A549 (cell line): ENCODE data around the gene RIPOR1. TPM values are rescaled to one million over a fixed set of nuclear protein-coding genes. Genes with fewer than 3 reads are reported as not detected.

Experiments used
- ATAC-seq, 2 experiments: fragments of 200-7000 bp in 1 of 2; fragments of >200 bp in 1 of 2; cut with Nextera tagmentation in 1 of 2; cut with Tn5 transposase in 1 of 2; 3 replicates each; pipeline versions ENCODE4 v1.8.0 to v1.9.1; 2018 to 2020; ENCODE audit warnings: mild to moderate bottlenecking in 1 of 2, moderate library complexity in 1 of 2
- CTCF ChIA-PET: fragments of 300-600 bp; sonication (Branson Sonifier 250); formaldehyde crosslinking; extraction: SDS; loops from one replicate; lab custom pipeline; 2021; ENCODE audit warnings: antibody characterized with exemption, inconsistent platforms; lab: Yijun Ruan, JAX
- POLR2A ChIA-PET: fragments of 350-600 bp; formaldehyde crosslinking; extraction: SDS; loops from one replicate; lab custom pipeline; 2021; ENCODE audit warnings: antibody characterized with exemption, inconsistent platforms; lab: Yijun Ruan, JAX
- DNase-seq, 2 experiments: peaks; one replicate each; pipeline versions ENCODE4 v3.0.0 to v3.0.0-alpha.2; 2011 to 2016; ENCODE audit warnings: low read depth in 1 of 2, low spot score in 1 of 2
- FAIRE-seq: peaks from 2 replicates; lab custom pipeline; 2011; peaks lifted over from hg19 to GRCh38; lab: Jason Lieb, UNC
- H3K27ac ChIP-seq, 2 experiments: fragments of >200 bp; sonication (Bioruptor Twin); formaldehyde crosslinking; 3 replicates each; pipeline ENCODE4 v1.5.1; 2016 to 2017
- H3K4me1 ChIP-seq: fragments of >200 bp; sonication (Bioruptor Twin); formaldehyde crosslinking; 3 replicates; pipeline ENCODE4 v1.6.1; 2016
- H3K4me2 ChIP-seq: fragments of >200 bp; sonication (Bioruptor Twin); formaldehyde crosslinking; 3 replicates; pipeline ENCODE4 v1.6.1; 2016
- H3K4me3 ChIP-seq: fragments of >200 bp; sonication (Bioruptor Twin); formaldehyde crosslinking; 3 replicates; pipeline ENCODE4 v1.5.1; 2016
- H3K9me3 ChIP-seq: fragments of >200 bp; sonication (Bioruptor Twin); formaldehyde crosslinking; 3 replicates; pipeline ENCODE4 v1.6.1; 2016
- CHD4 ChIP-seq: fragments of 200-600 bp; sonication (generic); IDR thresholded peaks from 2 replicates; pipeline ENCODE4 v1.6.1; 2016; ENCODE audit warnings: antibody characterized with exemption, mild to moderate bottlenecking, borderline replicate concordance
- ESRRA ChIP-seq: fragments of 150-350 bp; IDR thresholded peaks from 2 replicates; pipeline ENCODE4 v1.6.1; 2014; ENCODE audit warnings: mild to moderate bottlenecking, low read length, borderline replicate concordance
- HMGXB4 ChIP-seq: fragments of 250-450 bp; sonication (Bioruptor Pico); IDR thresholded peaks from 2 replicates; pipeline ENCODE4 v1.5.0; 2021; ENCODE audit warnings: mild to moderate bottlenecking, moderate library complexity, borderline replicate concordance
- JUNB ChIP-seq: fragments of >200 bp; sonication (Bioruptor Twin); formaldehyde crosslinking; IDR thresholded peaks from 2 replicates; pipeline ENCODE4 v1.6.1; 2016
- MAFK ChIP-seq: fragments of 450-650 bp; IDR thresholded peaks from 2 replicates; pipeline ENCODE4 v1.6.1; 2014; ENCODE audit not compliant: partially characterized antibody
- MAZ ChIP-seq: fragments of 150-350 bp; IDR thresholded peaks from 2 replicates; pipeline ENCODE4 v1.6.1; 2014; ENCODE audit warnings: antibody characterized with exemption, low read depth, low read length, borderline replicate concordance
- MYC ChIP-seq: IDR thresholded peaks from 2 replicates; pipeline ENCODE4 v1.6.1; 2012; ENCODE audit warnings: mild to moderate bottlenecking, inconsistent platforms, low read length, improper control_type of control experiment, borderline replicate concordance
- NFE2L2 ChIP-seq: fragments of 150-350 bp; conservative IDR thresholded peaks from 2 replicates; pipeline ENCODE4 v1.6.1; 2014; ENCODE audit warnings: low read length
- PHF8 ChIP-seq: fragments of 200-600 bp; sonication (generic); IDR thresholded peaks from 2 replicates; pipeline ENCODE4 v1.6.1; 2016; ENCODE audit warnings: low read depth, mild to moderate bottlenecking, antibody characterized with exemption, moderate library complexity, borderline replicate concordance
- POLR2A ChIP-seq: IDR thresholded peaks from 2 replicates; pipeline ENCODE4 v1.6.1; 2012; ENCODE audit warnings: mild to moderate bottlenecking, low read length
- RCOR1 ChIP-seq: fragments of 150-350 bp; IDR thresholded peaks from 2 replicates; pipeline ENCODE4 v1.6.1; 2014; ENCODE audit warnings: antibody characterized with exemption, low read length, low read depth
- REST ChIP-seq: fragments of 200-600 bp; sonication (generic); IDR thresholded peaks from 2 replicates; pipeline ENCODE4 v1.6.1; 2016; ENCODE audit warnings: antibody characterized with exemption, mild to moderate bottlenecking, moderate library complexity
- RNF2 ChIP-seq: fragments of 200-600 bp; sonication (generic); IDR thresholded peaks from 2 replicates; pipeline ENCODE4 v1.6.1; 2016; ENCODE audit warnings: low read depth, mild to moderate bottlenecking, antibody characterized with exemption, moderate library complexity, borderline replicate concordance
- SMC3 ChIP-seq: fragments of >200 bp; sonication (Bioruptor Twin); formaldehyde crosslinking; IDR thresholded peaks from 3 replicates; pipeline ENCODE4 v1.6.1; 2018; ENCODE audit warnings: inconsistent platforms
- SREBF2 ChIP-seq: fragments of 450-650 bp; IDR thresholded peaks from 2 replicates; pipeline ENCODE4 v1.6.1; 2014; ENCODE audit warnings: mild to moderate bottlenecking, moderate library complexity
- USF2 ChIP-seq: fragments of 450-650 bp; IDR thresholded peaks from 2 replicates; pipeline ENCODE4 v1.6.1; 2014; ENCODE audit warnings: antibody characterized with exemption
- ZNF302 ChIP-seq: fragments of 250-450 bp; sonication (Bioruptor Pico); IDR thresholded peaks from 2 replicates; pipeline ENCODE4 v1.9.0; 2021; ENCODE audit warnings: inconsistent platforms, mild to moderate bottlenecking, moderate library complexity
- ZSCAN20 ChIP-seq: fragments of 250-450 bp; sonication (Bioruptor Pico); IDR thresholded peaks from 2 replicates; pipeline ENCODE4 v1.8.0; 2022; ENCODE audit warnings: mild to moderate bottlenecking, moderate library complexity
- WGBS: methylation state at CpG from one replicate; pipeline ENCODE4 v1.1.6; 2017; ENCODE audit errors: missing lambda C conversion rate; 5-methylcytosine and 5-hydroxymethylcytosine counted together
- polyA plus RNA-seq, 4 experiments: library from polyadenylated mRNA; depleted of rRNA in 3 of 4; stranded (reverse); fragments of >200 nt; fragmentation: RNase III in 1 of 4; extraction: RNeasy Plus Mini Kit Qiagen cat#74134 plus additional on column Dnase treatment in 1 of 4; gene quantifications; 2 replicates in 3 of 4; 3 replicates in 1 of 4; pipeline ENCODE4 v1.2.3, GENCODE V29; 2011 to 2017

The RIPOR1 gene
- polyA plus RNA-seq, 2 of the 4 experiments (the other 2 are of a cell fraction): 7.2 to 23.0 TPM

- no peak for FAIRE-seq
- no peak overlapping the region for H3K4me3 ChIP-seq
- 80% methylated on average over 4 of the region's 4 CpGs for WGBS
- H3K4me2 ChIP-seq: no peak overlapping the region
- no peaks in the 10 kb centered on the region for H3K4me1 ChIP-seq
- DNase-seq: no peak
- no peaks in the 10 kb centered on the region for H3K9me3 ChIP-seq
- TF ChIP-seq ZNF302: no peak
- no peak for TF ChIP-seq MYC
- no peak for TF ChIP-seq ZSCAN20 (CRISPR knock-in tag)
- no peak for TF ChIP-seq MAFK
- ChIA-PET POLR2A (no interaction called here), CTCF (interaction anchor here (0.6 to 22.1 kb wide), 10 partner anchors 7 to 650 kb away, joined by 3 to 301 read pairs (median 6); partner anchors contain the start of genes ATP6V0D1 and CTCF)
- ATAC-seq: no peak
- H3K27ac ChIP-seq: no peak overlapping the region
Measured at GRCh38 chr16:67549240-67549639, 20.6 kb downstream of the RIPOR1 start.

GRCh38 chr16:67549936-67550335, 21.3 kb downstream of the RIPOR1 start:
- DNase-seq (no peak), FAIRE-seq (no peak), ATAC-seq (no peak)
- no peak overlapping the region for H3K4me3 ChIP-seq
- TF ChIP-seq POLR2A (no peak), ESRRA (no peak), NFE2L2 (no peak), ZNF302 (no peak)
- ChIA-PET POLR2A (no interaction called here), CTCF (interaction anchor here (0.6 to 22.1 kb wide), 9 partner anchors 6 to 650 kb away, joined by 3 to 301 read pairs (median 3); partner anchors contain the start of genes CARMIL2 and CTCF)
- H3K4me2 ChIP-seq: no peak overlapping the region
- H3K4me1 ChIP-seq: no peaks in the 10 kb centered on the region
- no peaks in the 10 kb centered on the region for H3K9me3 ChIP-seq
- 50% methylated on average over 1 of the region's 1 CpG for WGBS
- H3K27ac ChIP-seq: no peak overlapping the region

GRCh38 chr16:67551091-67551490, 22.5 kb downstream of the RIPOR1 start:
- CTCF ChIA-PET: interaction anchor here (1.2 to 3.7 kb wide), 6 partner anchors 11 to 112 kb away, joined by 3 to 22 read pairs (median 6); partner anchors contain the start of genes CARMIL2 and CTCF

More at GRCh38 chr16:67551091-67551490, 22.5 kb downstream of the RIPOR1 start:
- Histone ChIP-seq H3K4me1 (peaks cover 9% of the 10 kb centered on the region), H3K4me2 (no peak overlapping the region), H3K4me3 (no peak overlapping the region), H3K9me3 (no peaks in the 10 kb centered on the region), H3K27ac (no peak overlapping the region)
- DNase-seq (no peak), ATAC-seq (no peak), FAIRE-seq (no peak)
- no peak for TF ChIP-seq RCOR1
- TF ChIP-seq ESRRA: no peak
- no peak for TF ChIP-seq MAZ
- TF ChIP-seq USF2: no peak
- no peak for TF ChIP-seq PHF8
- no peak for TF ChIP-seq REST
- TF ChIP-seq CHD4: no peak
- no peak for TF ChIP-seq HMGXB4
- no peak for TF ChIP-seq SREBF2
- TF ChIP-seq SMC3: no peak
- TF ChIP-seq RNF2: no peak
- TF ChIP-seq JUNB: no peak
- POLR2A ChIA-PET: no interaction called here
- WGBS: 94% methylated on average over 2 of the region's 2 CpGs
